OCI-LY1 (cell line): Measurements from ENCODE around the gene SMIM11.
"Not testable (repeated sequence)": the region's sequence is repeated elsewhere in the genome, so short reads cannot be mapped to it uniquely, and the experiment has no call there.

Experiments used
- H2AFZ ChIP-seq: fragments of 200-600 bp; sonication (generic), shearing (Covaris generic); 2 replicates; pipeline ENCODE4 v1.6.0; 2014; ENCODE audit warnings: antibody characterized with exemption, mild to moderate bottlenecking, low read length
- H3F3A ChIP-seq: fragments of 200-600 bp; sonication (generic), shearing (Covaris generic); 2 replicates; pipeline ENCODE4 v1.6.0; 2014; ENCODE audit warnings: mild to moderate bottlenecking, antibody characterized with exemption, low read length, moderate library complexity; ENCODE audit not compliant: insufficient read depth
- H3K27ac ChIP-seq: fragments of 200-600 bp; sonication (generic); 2 replicates; pipeline ENCODE4 v1.5.1; 2014; ENCODE audit warnings: low read length, mixed run types, mild to moderate bottlenecking, low read depth; ENCODE audit not compliant: poor library complexity, severe bottlenecking
- H3K27me3 ChIP-seq: fragments of 200-600 bp; sonication (generic); 2 replicates; pipeline ENCODE4 v1.6.0; 2014; ENCODE audit warnings: antibody characterized with exemption, mild to moderate bottlenecking, low read length, moderate library complexity; ENCODE audit not compliant: insufficient read depth
- H3K36me3 ChIP-seq: fragments of 200-600 bp; sonication (generic); 2 replicates; pipeline ENCODE4 v1.6.1; 2014; ENCODE audit warnings: mild to moderate bottlenecking, antibody characterized with exemption, low read length, moderate library complexity, mixed read lengths; ENCODE audit not compliant: insufficient read depth
- H3K4me1 ChIP-seq: fragments of 200-600 bp; sonication (generic); 2 replicates; pipeline ENCODE4 v1.5.1; 2014; ENCODE audit warnings: mild to moderate bottlenecking, low read length, moderate library complexity; ENCODE audit not compliant: insufficient read depth, severe bottlenecking
- H3K4me2 ChIP-seq: fragments of 200-600 bp; sonication (generic), shearing (Covaris generic); 2 replicates; pipeline ENCODE4 v1.6.1; 2014; ENCODE audit warnings: low read length
- H3K4me3 ChIP-seq: fragments of 200-600 bp; sonication (generic); 2 replicates; pipeline ENCODE4 v1.5.1; 2014; ENCODE audit warnings: low read length, low read depth, mild to moderate bottlenecking, mixed read lengths; ENCODE audit not compliant: poor library complexity, severe bottlenecking
- H3K79me2 ChIP-seq: fragments of 200-600 bp; shearing (Covaris generic); 2 replicates; pipeline ENCODE4 v1.6.1; 2016; ENCODE audit warnings: mixed run types, low read length, mixed read lengths; ENCODE audit not compliant: insufficient read depth
- H3K9ac ChIP-seq: fragments of 200-600 bp; sonication (generic), shearing (Covaris generic); 2 replicates; pipeline ENCODE4 v1.6.1; 2014; ENCODE audit warnings: mild to moderate bottlenecking, low read length, mixed read lengths
- H3K9me2 ChIP-seq: fragments of 200-600 bp; sonication (generic), shearing (Covaris generic); 2 replicates; pipeline ENCODE4 v1.6.1; 2014; ENCODE audit warnings: low read depth, mild to moderate bottlenecking, low read length, mixed read lengths
- H3K9me3 ChIP-seq: fragments of 200-600 bp; shearing (Covaris generic); 2 replicates; pipeline ENCODE4 v1.6.1; 2014; ENCODE audit warnings: low read length, mixed read lengths
- H4K20me1 ChIP-seq: fragments of 200-600 bp; sonication (generic), shearing (Covaris generic); 2 replicates; pipeline ENCODE4 v1.6.0; 2016; ENCODE audit warnings: mild to moderate bottlenecking, low read length; ENCODE audit not compliant: insufficient read depth

Gene SMIM11

GRCh38 chr21:34383138-34383537 lies 7.8 kb downstream of the SMIM11 start:
- H3K9me2 ChIP-seq, H3K4me3 ChIP-seq, H3K36me3 ChIP-seq: not testable (repeated sequence)

GRCh38 chr21:34383724-34384415 lies 8.6 kb downstream of the SMIM11 start:
- H3K27ac ChIP-seq, H3K4me1 ChIP-seq, H3F3A ChIP-seq, H3K79me2 ChIP-seq, H3K9ac ChIP-seq, H3K27me3 ChIP-seq, H3K9me3 ChIP-seq, H3K4me3 ChIP-seq, H4K20me1 ChIP-seq, H3K36me3 ChIP-seq, H3K4me2 ChIP-seq, H2AFZ ChIP-seq, H3K9me2 ChIP-seq: not testable (repeated sequence)

More at GRCh38 chr21:34383138-34383537, 7.8 kb downstream of the SMIM11 start:
- H2AFZ ChIP-seq, H3K27me3 ChIP-seq, H3K79me2 ChIP-seq, H3K4me1 ChIP-seq, H3K9ac ChIP-seq, H4K20me1 ChIP-seq, H3F3A ChIP-seq, H3K4me2 ChIP-seq, H3K27ac ChIP-seq, H3K9me3 ChIP-seq: not testable (repeated sequence)

- not testable (repeated sequence) for H3K4me3 ChIP-seq, H3K9ac ChIP-seq, H3K27ac ChIP-seq, H2AFZ ChIP-seq, H3K27me3 ChIP-seq, H3K9me3 ChIP-seq, H3K36me3 ChIP-seq, H3K9me2 ChIP-seq, H3K79me2 ChIP-seq, H3K4me1 ChIP-seq, H3F3A ChIP-seq, H4K20me1 ChIP-seq, H3K4me2 ChIP-seq
These were observed 25.2 kb downstream of the SMIM11 start for GRCh38 chr21:34400522-34400921.

- not testable (repeated sequence) for H3K4me3 ChIP-seq, H3K9ac ChIP-seq, H3F3A ChIP-seq, H3K27me3 ChIP-seq, H3K4me2 ChIP-seq, H3K36me3 ChIP-seq, H3K9me3 ChIP-seq, H3K9me2 ChIP-seq, H2AFZ ChIP-seq, H3K4me1 ChIP-seq, H3K27ac ChIP-seq, H4K20me1 ChIP-seq, H3K79me2 ChIP-seq
These were observed 29.4 kb downstream of the SMIM11 start for GRCh38 chr21:34404742-34405141.

GRCh38 chr21:34405686-34406085 lies 30.4 kb downstream of the SMIM11 start:
- not testable (repeated sequence) for H3K79me2 ChIP-seq, H2AFZ ChIP-seq, H3K4me3 ChIP-seq, H3K27ac ChIP-seq, H3K4me2 ChIP-seq, H3K9me3 ChIP-seq, H3K4me1 ChIP-seq, H3K27me3 ChIP-seq, H3K9ac ChIP-seq, H3F3A ChIP-seq, H3K9me2 ChIP-seq, H4K20me1 ChIP-seq, H3K36me3 ChIP-seq

- not testable (repeated sequence) for H3K36me3 ChIP-seq, H2AFZ ChIP-seq, H3K4me2 ChIP-seq, H3K4me3 ChIP-seq, H3K9ac ChIP-seq, H3K9me3 ChIP-seq, H3K4me1 ChIP-seq, H3F3A ChIP-seq, H3K79me2 ChIP-seq, H4K20me1 ChIP-seq, H3K27me3 ChIP-seq, H3K27ac ChIP-seq, H3K9me2 ChIP-seq
These were observed 30.8 kb downstream of the SMIM11 start for GRCh38 chr21:34406102-34406501.

- not testable (repeated sequence) for H3K9me2 ChIP-seq, H3K27me3 ChIP-seq, H3K27ac ChIP-seq, H3K9ac ChIP-seq, H3F3A ChIP-seq, H3K4me2 ChIP-seq, H4K20me1 ChIP-seq, H3K79me2 ChIP-seq, H3K4me3 ChIP-seq, H3K9me3 ChIP-seq, H3K4me1 ChIP-seq, H3K36me3 ChIP-seq, H2AFZ ChIP-seq
These were observed 31.4 kb downstream of the SMIM11 start for GRCh38 chr21:34406676-34407075.

- not testable (repeated sequence) for H3K27ac ChIP-seq, H4K20me1 ChIP-seq, H3K79me2 ChIP-seq, H3F3A ChIP-seq, H2AFZ ChIP-seq, H3K27me3 ChIP-seq, H3K9ac ChIP-seq, H3K36me3 ChIP-seq, H3K4me3 ChIP-seq, H3K9me2 ChIP-seq, H3K4me2 ChIP-seq, H3K9me3 ChIP-seq, H3K4me1 ChIP-seq
These were observed 32.0 kb downstream of the SMIM11 start for GRCh38 chr21:34407294-34407693.
